ENCODE results near the gene WDR47.

DNA sequence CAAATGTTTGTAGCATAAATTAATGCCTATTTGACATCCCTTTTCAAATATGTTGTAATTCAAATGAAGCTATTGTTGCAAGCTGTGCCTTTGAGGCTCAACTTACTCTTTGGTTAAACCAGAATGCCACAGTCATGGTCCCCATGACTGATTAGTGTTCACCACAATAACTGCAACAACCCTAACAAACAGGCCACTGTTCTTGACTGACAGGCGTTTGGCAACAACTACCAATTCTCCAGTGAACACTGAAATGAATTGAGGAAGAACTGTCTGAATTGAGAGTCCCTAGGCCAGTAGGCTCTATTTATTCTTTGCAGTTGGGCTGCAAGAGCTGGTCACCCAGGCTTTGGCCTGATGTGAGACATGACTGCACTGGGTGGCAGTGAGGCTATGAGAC lies 42.0 kb upstream of the WDR47 start:
- TF ChIP-seq ZFP3 (CRISPR knock-in tag; IDR thresholded peaks at IDR 0.05) (no peak), ZFP30 (CRISPR knock-in tag; IDR thresholded peaks at IDR 0.05) (no peak), PPARA (CRISPR knock-in tag; IDR thresholded peaks at IDR 0.05; ENCODE audit: borderline replicate concordance) (no peak)
- TF ChIP-seq, protein P1, sequence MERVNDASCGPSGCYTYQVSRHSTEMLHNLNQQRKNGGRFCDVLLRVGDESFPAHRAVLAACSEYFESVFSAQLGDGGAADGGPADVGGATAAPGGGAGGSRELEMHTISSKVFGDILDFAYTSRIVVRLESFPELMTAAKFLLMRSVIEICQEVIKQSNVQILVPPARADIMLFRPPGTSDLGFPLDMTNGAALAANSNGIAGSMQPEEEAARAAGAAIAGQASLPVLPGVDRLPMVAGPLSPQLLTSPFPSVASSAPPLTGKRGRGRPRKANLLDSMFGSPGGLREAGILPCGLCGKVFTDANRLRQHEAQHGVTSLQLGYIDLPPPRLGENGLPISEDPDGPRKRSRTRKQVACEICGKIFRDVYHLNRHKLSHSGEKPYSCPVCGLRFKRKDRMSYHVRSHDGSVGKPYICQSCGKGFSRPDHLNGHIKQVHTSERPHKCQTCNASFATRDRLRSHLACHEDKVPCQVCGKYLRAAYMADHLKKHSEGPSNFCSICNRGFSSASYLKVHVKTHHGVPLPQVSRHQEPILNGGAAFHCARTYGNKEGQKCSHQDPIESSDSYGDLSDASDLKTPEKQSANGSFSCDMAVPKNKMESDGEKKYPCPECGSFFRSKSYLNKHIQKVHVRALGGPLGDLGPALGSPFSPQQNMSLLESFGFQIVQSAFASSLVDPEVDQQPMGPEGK (CRISPR knock-in tag; IDR thresholded peaks at IDR 0.05; ENCODE audit: borderline replicate concordance) = no peak
